ENCODE data around the gene PRKAG2.

- TF ChIP-seq EZH2 (IDR thresholded peaks at IDR 0.05; ENCODE audit: low read length, unreplicated experiment): no peak
- no peak for TF ChIP-seq CTCF (conservative IDR thresholded peaks at IDR 0.05; ENCODE audit: low read depth, low read length)
- no peak for TF ChIP-seq EZH2phosphoT487 (IDR thresholded peaks at IDR 0.05; ENCODE audit: borderline replicate concordance, low read length)
Measured at GRCh38 chr7:151683615-151684407, 193.1 kb downstream of the PRKAG2 start.

Measured in PC-3 (cell line).